Measurements from ENCODE around the gene ITPRID1. TPM values are rescaled to one million over a fixed set of nuclear protein-coding genes. Genes with fewer than 3 reads are reported as not detected.

The ITPRID1 gene
- total RNA-seq, 1 donor from 2014 or later = not detected

- TF ChIP-seq POLR2A (IDR thresholded peaks at IDR 0.05) (no peak), CTCF (IDR thresholded peaks at IDR 0.05) (no peak), POLR2AphosphoS5 (IDR thresholded peaks at IDR 0.05; ENCODE audit: insufficient read depth in 1 of 2, low read depth in 1 of 2) (no peak)
- Histone ChIP-seq H3K4me1 (no peaks in the 10 kb centered on the region), H3K27ac (no peak overlapping the region), H3K4me3 (no peak overlapping the region), H3K27me3 (no peaks in the 10 kb centered on the region), H3K36me3 (no peaks in the 10 kb centered on the region), H3K9me3 (no peaks in the 10 kb centered on the region)
- intact Hi-C loops (cut with DNase I) = no loop called here
- no peak for DNase-seq (ENCODE audit: extremely low spot score in 2 of 2)
Measured at GRCh38 chr7:31512166-31512565, 1.7 kb upstream of the ITPRID1 start.

DNA sequence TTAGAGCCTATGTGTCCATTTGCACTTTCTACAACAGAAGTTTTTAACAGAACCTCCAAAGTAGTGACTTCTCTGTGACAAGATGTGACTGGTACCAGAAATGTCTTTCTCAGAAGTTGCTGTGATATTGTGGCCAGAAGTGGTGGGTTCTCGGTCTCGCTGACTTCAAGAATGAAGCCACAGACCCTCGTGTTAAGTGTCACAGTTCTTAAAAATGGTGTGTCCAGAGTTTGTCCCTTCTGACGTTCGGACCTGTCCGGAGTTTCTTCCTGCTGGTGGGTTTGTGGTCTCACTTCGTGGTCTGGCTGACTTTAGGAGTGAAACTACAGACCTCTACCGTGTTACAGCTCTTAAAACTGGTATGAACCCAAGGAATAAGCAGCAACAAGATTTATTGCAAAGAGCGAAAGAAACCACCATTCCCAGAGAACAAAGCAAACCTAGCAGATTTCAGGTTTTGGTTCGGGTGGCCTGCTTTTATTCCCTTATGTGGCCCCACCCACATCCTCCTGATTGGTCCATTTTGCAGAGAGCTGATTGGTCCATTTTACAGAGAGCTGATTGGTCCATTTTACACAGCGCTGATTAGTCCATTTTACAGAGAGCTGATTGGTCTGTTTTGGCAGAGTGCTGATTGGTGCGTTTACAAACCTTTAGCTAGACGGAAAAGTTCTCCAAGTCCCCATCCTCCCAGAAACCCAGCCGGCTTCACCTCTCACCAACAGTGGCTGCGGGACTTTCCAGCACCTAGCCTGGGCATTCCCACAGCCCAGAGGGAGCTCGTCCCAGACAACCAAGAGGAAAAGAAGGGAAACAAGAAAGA lies 3.0 kb downstream of the ITPRID1 start:
- H3K4me3 ChIP-seq = no peak overlapping the region
- intact Hi-C loops (cut with DNase I) = no loop called here
- no peak overlapping the region for H3K27ac ChIP-seq
- H3K9me3 ChIP-seq = no peaks in the 10 kb centered on the region
- TF ChIP-seq POLR2AphosphoS5 (IDR thresholded peaks at IDR 0.05; ENCODE audit: insufficient read depth in 1 of 2, low read depth in 1 of 2) (no peak), CTCF (IDR thresholded peaks at IDR 0.05) (no peak), POLR2A (IDR thresholded peaks at IDR 0.05) (no peak)
- no peaks in the 10 kb centered on the region for H3K4me1 ChIP-seq
- DNase-seq (ENCODE audit: extremely low spot score in 2 of 2) = no peak
- no peaks in the 10 kb centered on the region for H3K36me3 ChIP-seq
- H3K27me3 ChIP-seq = no peaks in the 10 kb centered on the region

DNA sequence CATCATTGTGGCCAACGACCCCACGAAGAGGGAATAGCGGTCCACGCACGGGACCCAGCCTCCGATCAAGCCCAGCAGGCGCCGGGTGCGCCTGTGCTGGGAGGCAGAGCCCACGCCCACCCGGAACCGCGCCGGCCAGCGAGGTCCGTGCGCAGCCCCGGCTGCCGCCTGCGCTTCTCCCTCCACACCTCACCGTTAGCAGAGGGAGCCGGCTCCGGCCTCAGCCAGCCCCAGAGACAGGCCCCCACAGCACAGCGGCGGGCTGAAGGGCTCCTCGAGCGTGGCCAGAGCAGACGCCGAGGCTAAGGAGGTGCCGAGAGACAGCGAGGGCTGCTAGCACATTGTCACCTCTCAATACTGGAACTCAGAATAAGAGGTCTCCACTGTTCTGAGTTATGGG lies 3.6 kb downstream of the ITPRID1 start:
- TF ChIP-seq CTCF (IDR thresholded peaks at IDR 0.05) (no peak), POLR2AphosphoS5 (IDR thresholded peaks at IDR 0.05; ENCODE audit: insufficient read depth in 1 of 2, low read depth in 1 of 2) (no peak), POLR2A (IDR thresholded peaks at IDR 0.05) (no peak)
- no peak for DNase-seq (ENCODE audit: extremely low spot score in 2 of 2)
- intact Hi-C loops (cut with DNase I) = no loop called here
- no peaks in the 10 kb centered on the region for H3K9me3 ChIP-seq
- no peak overlapping the region for H3K4me3 ChIP-seq
- H3K4me1 ChIP-seq = no peaks in the 10 kb centered on the region
- H3K27ac ChIP-seq = no peak overlapping the region
- H3K27me3 ChIP-seq = no peaks in the 10 kb centered on the region
- H3K36me3 ChIP-seq = no peaks in the 10 kb centered on the region

DNA sequence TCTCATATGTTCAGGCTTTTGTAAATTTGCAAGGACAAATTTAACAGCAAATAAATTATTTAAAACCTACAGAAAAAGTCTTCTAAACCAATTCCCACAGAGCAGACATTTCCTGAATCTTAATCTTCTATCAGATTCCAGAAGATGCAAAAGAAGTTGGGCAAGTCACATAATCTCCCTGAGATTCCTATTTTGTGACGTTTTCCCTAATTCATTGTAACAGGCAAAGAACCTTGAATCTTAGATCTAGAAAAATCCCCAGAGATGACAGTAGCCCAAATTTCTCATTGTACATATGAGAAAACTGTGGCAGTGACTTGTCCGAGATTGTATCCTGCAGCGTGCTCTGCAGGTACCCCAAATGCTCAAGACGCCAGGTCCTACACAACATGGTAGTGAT lies 4.9 kb downstream of the ITPRID1 start:
- H3K4me1 ChIP-seq = no peaks in the 10 kb centered on the region
- no peak for DNase-seq (ENCODE audit: extremely low spot score in 2 of 2)
- no peaks in the 10 kb centered on the region for H3K27me3 ChIP-seq
- intact Hi-C loops (cut with DNase I) = no loop called here
- H3K9me3 ChIP-seq = no peaks in the 10 kb centered on the region
- H3K36me3 ChIP-seq = no peaks in the 10 kb centered on the region
- H3K4me3 ChIP-seq = no peak overlapping the region
- no peak for TF ChIP-seq POLR2AphosphoS5 (IDR thresholded peaks at IDR 0.05; ENCODE audit: insufficient read depth in 1 of 2, low read depth in 1 of 2)
- TF ChIP-seq POLR2A (IDR thresholded peaks at IDR 0.05) = no peak
- TF ChIP-seq CTCF (IDR thresholded peaks at IDR 0.05) = no peak
- no peak overlapping the region for H3K27ac ChIP-seq

DNA sequence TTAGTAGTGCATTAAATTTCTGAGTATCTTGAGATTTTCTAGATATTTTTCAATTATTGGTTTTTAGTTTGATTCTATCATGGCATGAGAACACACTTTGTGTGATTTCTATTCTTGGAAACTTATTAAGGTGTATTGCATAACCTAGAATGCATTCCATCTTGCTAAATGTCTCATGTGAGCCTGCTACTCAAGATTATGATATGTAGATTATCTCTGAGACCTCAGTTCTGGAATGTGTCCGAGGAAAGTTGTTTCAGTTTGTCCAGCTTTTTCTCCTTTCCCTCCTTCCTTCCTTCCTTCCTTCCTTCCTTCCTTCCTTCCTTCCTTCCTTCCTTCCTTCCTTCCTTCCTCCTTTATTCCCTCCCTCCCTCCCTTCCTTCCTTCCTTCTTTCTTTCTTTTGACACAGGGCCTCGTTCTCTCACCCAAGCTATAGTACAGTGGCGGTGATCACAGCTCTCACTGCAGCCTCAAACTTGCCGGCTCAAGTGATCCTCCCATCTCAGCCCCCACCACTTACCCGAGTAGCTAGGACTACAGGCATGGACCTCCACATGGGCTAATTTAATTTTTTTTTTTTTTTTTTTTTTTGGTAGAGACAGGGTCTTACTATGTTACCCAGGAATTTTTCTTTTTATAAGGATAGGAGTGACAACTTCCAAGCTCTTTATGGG lies 7.6 kb downstream of the ITPRID1 start:
- H3K4me3 ChIP-seq = no peak overlapping the region
- DNase-seq (ENCODE audit: extremely low spot score in 2 of 2) = no peak
- no peaks in the 10 kb centered on the region for H3K9me3 ChIP-seq
- no peaks in the 10 kb centered on the region for H3K27me3 ChIP-seq
- no peak overlapping the region for H3K27ac ChIP-seq
- TF ChIP-seq POLR2A (IDR thresholded peaks at IDR 0.05) (no peak), CTCF (IDR thresholded peaks at IDR 0.05) (no peak), POLR2AphosphoS5 (IDR thresholded peaks at IDR 0.05; ENCODE audit: insufficient read depth in 1 of 2, low read depth in 1 of 2) (no peak)
- intact Hi-C loops (cut with DNase I) = no loop called here
- no peaks in the 10 kb centered on the region for H3K4me1 ChIP-seq
- no peaks in the 10 kb centered on the region for H3K36me3 ChIP-seq

All from vagina (tissue), 2 donors.